Sigmoid colon (tissue), 7 donors: ENCODE measurements around the gene ZNF576. TPM values are rescaled to one million over a fixed set of nuclear protein-coding genes. Genes with fewer than 3 reads are reported as not detected.

ENCODE experiments used
- DNase-seq: peaks from one replicate; pipeline ENCODE4 v3.0.0-alpha.2; 2019
- H3K27ac ChIP-seq, 4 donors: fragments of 200-600 bp; sonication (generic); one replicate each; pipeline ENCODE4 v1.5.1; 2016 to 2019; ENCODE audit warnings: mild to moderate bottlenecking in 1 of 4
- H3K27me3 ChIP-seq, 3 donors: fragments of 200-600 bp; sonication (generic); one replicate each; pipeline ENCODE4 v1.5.1; 2019; ENCODE audit warnings: mild to moderate bottlenecking in 1 of 3
- H3K36me3 ChIP-seq, 4 donors: fragments of 200-600 bp; sonication (generic); one replicate each; pipeline ENCODE4 v1.5.1; 2016 to 2019
- H3K4me1 ChIP-seq, 4 donors: fragments of 200-600 bp; sonication (generic); one replicate each; pipeline ENCODE4 v1.5.1; 2017 to 2019
- H3K4me3 ChIP-seq, 4 donors: fragments of 200-600 bp; sonication (generic); one replicate each; pipeline ENCODE4 v1.5.1; 2017 to 2019; ENCODE audit warnings: mild to moderate bottlenecking in 2 of 4, moderate library complexity in 1 of 4
- H3K9me3 ChIP-seq, 4 donors: fragments of 200-600 bp in 3 of 4; sonication (generic) in 3 of 4; one replicate each; pipeline versions ENCODE4 v1.5.1 to v1.6.1; 2013 to 2019
- CTCF ChIP-seq, 4 experiments: fragments of 450-650 bp in 3 of 4; fragments of 200-600 bp in 1 of 4; IDR thresholded peaks; one replicate each; pipeline ENCODE4 v1.5.1; 2016 to 2019; ENCODE audit warnings: antibody characterized with exemption in 4 of 4, mild to moderate bottlenecking in 3 of 4, moderate library complexity in 2 of 4
- EP300 ChIP-seq, 4 donors: sonication (generic); formaldehyde crosslinking; IDR thresholded peaks; one replicate each; pipeline ENCODE4 v1.6.1; 2017; ENCODE audit warnings: antibody characterized with exemption in 4 of 4
- POLR2A ChIP-seq, 2 donors: fragments of 450-650 bp; IDR thresholded peaks; one replicate each; pipeline ENCODE4 v1.6.1; 2016; ENCODE audit warnings: antibody characterized with exemption in 2 of 2, mild to moderate bottlenecking in 2 of 2, moderate library complexity in 2 of 2
- POLR2AphosphoS5 ChIP-seq, 4 donors: sonication (generic); formaldehyde crosslinking; IDR thresholded peaks; one replicate each; pipeline ENCODE4 v1.6.1; 2017; ENCODE audit warnings: antibody characterized with exemption in 4 of 4
- WGBS, 2 donors: extraction: QIAGEN DNeasy Blood & Tissue Kit; methylation state at CpG; one replicate each; pipeline ENCODE4 v1.1.7; 2013; 5-methylcytosine and 5-hydroxymethylcytosine counted together
- intact Hi-C: fragments of 100-400 bp; cut with DNase I; formaldehyde crosslinking; loops from one replicate; pipeline ENCODE4 v1.15.1; 2023
- polyA plus RNA-seq, 3 donors: library from polyadenylated mRNA; stranded (reverse); fragments of 200-250 nt; gene quantifications; one replicate each; pipeline ENCODE4 v1.2.3, GENCODE V29; 2013
- total RNA-seq, 4 donors: library from RNA; depleted of rRNA; stranded (reverse); fragments of >200 nt; gene quantifications; one replicate each; pipeline ENCODE4 v1.1.0, GENCODE V29; 2016
- donor health status: healthy with polysubstance abuse.
- donor health status: Bipolar disorder and iron deficiency.
- donor health status: healthy.

Gene ZNF576
- total and polyA plus RNA-seq, 7 donors, result 12.1 to 23.3 (median 16.1) TPM

- WGBS, 2 donors, result 79 to 80% methylated on average over 6 of the region's 6 CpGs
- Histone ChIP-seq H3K9me3 (no peaks in the 10 kb centered on the region), H3K27me3 (no peaks in the 10 kb centered on the region), H3K36me3 (peaks cover 0 to 42% (median 10%) of the 10 kb centered on the region in 4 donors), H3K4me1 (peaks cover 0 to 41% (median 21%) of the 10 kb centered on the region in 4 donors), H3K27ac (no peak overlapping the region), H3K4me3 (no peak overlapping the region)
- DNase-seq, result no peak
- intact Hi-C loops, result no loop called here
- no peak for TF ChIP-seq EP300 (IDR thresholded peaks at IDR 0.05)
- no peak for TF ChIP-seq CTCF (IDR thresholded peaks at IDR 0.05)
- no peak for TF ChIP-seq POLR2A (IDR thresholded peaks at IDR 0.05)
- TF ChIP-seq POLR2AphosphoS5 (IDR thresholded peaks at IDR 0.05), result no peak
Measured at GRCh38 chr19:43560687-43561086, 35.7 kb upstream of the ZNF576 start.

GRCh38 chr19:43561139-43561970 is 35.0 kb upstream of the ZNF576 start:
- intact Hi-C loops, result no loop called here
- Histone ChIP-seq H3K4me3 (no peak overlapping the region), H3K9me3 (no peaks in the 10 kb centered on the region), H3K4me1 (peaks cover 0 to 41% (median 21%) of the 10 kb centered on the region in 4 donors), H3K27me3 (no peaks in the 10 kb centered on the region), H3K36me3 (peaks cover 0 to 36% (median 7%) of the 10 kb centered on the region in 4 donors), H3K27ac (peak overlapping the region in 1 of 4 donors; percentile 74)
- no peak for DNase-seq
- TF ChIP-seq POLR2A (IDR thresholded peaks at IDR 0.05), result no peak
- no peak for TF ChIP-seq POLR2AphosphoS5 (IDR thresholded peaks at IDR 0.05)
- TF ChIP-seq EP300 (IDR thresholded peaks at IDR 0.05), result no peak
- no peak for TF ChIP-seq CTCF (IDR thresholded peaks at IDR 0.05)
- WGBS, 2 donors, result 93% methylated on average over 12 of the region's 12 CpGs

- WGBS, 2 donors, result 57 to 89% methylated on average over 6 of the region's 6 CpGs
- DNase-seq, result no peak
- intact Hi-C loops, result no loop called here
- Histone ChIP-seq H3K4me1 (peaks cover 0 to 41% (median 21%) of the 10 kb centered on the region in 4 donors), H3K36me3 (peaks cover 0 to 31% (median 7%) of the 10 kb centered on the region in 4 donors), H3K27ac (peak overlapping the region; percentile 56 to 79 (median 71)), H3K4me3 (no peak overlapping the region), H3K9me3 (no peaks in the 10 kb centered on the region), H3K27me3 (no peaks in the 10 kb centered on the region)
- TF ChIP-seq POLR2A (IDR thresholded peaks at IDR 0.05) (no peak), EP300 (IDR thresholded peaks at IDR 0.05) (no peak), POLR2AphosphoS5 (IDR thresholded peaks at IDR 0.05) (no peak), CTCF (IDR thresholded peaks at IDR 0.05) (no peak)
Measured at GRCh38 chr19:43562226-43562697, 34.1 kb upstream of the ZNF576 start.

- 46 to 77% methylated on average over 14 of the region's 14 CpGs for WGBS, 2 donors
Measured at GRCh38 chr19:43562698-43563241, 33.6 kb upstream of the ZNF576 start.

More at GRCh38 chr19:43562698-43563241, 33.6 kb upstream of the ZNF576 start:
- H3K36me3 ChIP-seq, result peaks cover 0 to 31% (median 7%) of the 10 kb centered on the region in 4 donors
- DNase-seq, result peak; percentile 91
- H3K4me3 ChIP-seq, result no peak overlapping the region
- H3K27me3 ChIP-seq, result no peaks in the 10 kb centered on the region
- intact Hi-C loops, result no loop called here
- peak overlapping the region; percentile 56 to 79 (median 71) for H3K27ac ChIP-seq
- TF ChIP-seq POLR2AphosphoS5 (IDR thresholded peaks at IDR 0.05) (peak; percentile 17 to 60 (median 30)), POLR2A (IDR thresholded peaks at IDR 0.05) (no peak), CTCF (IDR thresholded peaks at IDR 0.05) (no peak), EP300 (IDR thresholded peaks at IDR 0.05) (no peak)
- no peaks in the 10 kb centered on the region for H3K9me3 ChIP-seq
- H3K4me1 ChIP-seq, result peaks cover 0 to 41% (median 21%) of the 10 kb centered on the region in 4 donors
